Astrocyte (in vitro differentiated cells and primary cell): ENCODE data around the gene KIF1C. TPM values are rescaled to one million over a fixed set of nuclear protein-coding genes. Genes with fewer than 3 reads are reported as not detected.

Source experiments
- DNase-seq: peaks from one replicate; pipeline ENCODE4 v3.0.0-alpha.2; 2010; ENCODE audit warnings: low read depth
- FAIRE-seq: peaks from 2 replicates; lab custom pipeline; 2011; peaks lifted over from hg19 to GRCh38; lab: Jason Lieb, UNC
- H2AFZ ChIP-seq: 2 replicates; pipeline ENCODE4 v1.6.0; 2012; ENCODE audit warnings: low read depth, low read length, inconsistent platforms
- H3K27ac ChIP-seq: 2 replicates; pipeline ENCODE4 v1.5.1; 2011; ENCODE audit warnings: low read depth, low read length, inconsistent platforms
- H3K27me3 ChIP-seq: 2 replicates; pipeline ENCODE4 v1.6.0; 2011; ENCODE audit warnings: low read length, inconsistent platforms; ENCODE audit not compliant: insufficient read depth
- H3K36me3 ChIP-seq: 2 replicates; pipeline ENCODE4 v1.5.1; 2011; ENCODE audit warnings: low read length, inconsistent platforms; ENCODE audit not compliant: insufficient read depth
- H3K4me1 ChIP-seq: 2 replicates; pipeline ENCODE4 v1.5.1; 2011; ENCODE audit warnings: low read length, inconsistent platforms; ENCODE audit not compliant: insufficient read depth
- H3K4me2 ChIP-seq: 2 replicates; pipeline ENCODE4 v1.6.0; 2012; ENCODE audit warnings: low read length, inconsistent platforms
- H3K4me3 ChIP-seq: 2 replicates; pipeline ENCODE4 v1.5.1; 2011; ENCODE audit warnings: low read depth, mild to moderate bottlenecking, low read length, inconsistent platforms; ENCODE audit not compliant: insufficient read depth
- H3K79me2 ChIP-seq: 2 replicates; pipeline ENCODE4 v1.6.0; 2012; ENCODE audit warnings: mild to moderate bottlenecking, low read length, inconsistent platforms; ENCODE audit not compliant: insufficient read depth
- H3K9ac ChIP-seq: 2 replicates; pipeline ENCODE4 v1.6.0; 2012; ENCODE audit warnings: mild to moderate bottlenecking, low read length, inconsistent platforms
- H3K9me3 ChIP-seq: 2 replicates; pipeline ENCODE4 v1.5.1; 2012; ENCODE audit warnings: low read depth, mild to moderate bottlenecking, low read length, inconsistent platforms; ENCODE audit not compliant: insufficient read depth
- H4K20me1 ChIP-seq: 2 replicates; pipeline ENCODE4 v1.6.0; 2012; ENCODE audit warnings: low read length, inconsistent platforms; ENCODE audit not compliant: insufficient read depth
- H3K27ac Mint-ChIP-seq: one replicate; pipeline ENCODE4 v1.8.0; 2021; ENCODE audit warnings: mild to moderate bottlenecking, mixed read lengths; ENCODE audit not compliant: unreplicated experiment
- H3K27me3 Mint-ChIP-seq: one replicate; pipeline ENCODE4 v1.8.0; 2021; ENCODE audit warnings: low read depth, mixed read lengths; ENCODE audit not compliant: unreplicated experiment
- H3K36me3 Mint-ChIP-seq: one replicate; pipeline ENCODE4 v1.8.0; 2021; ENCODE audit warnings: low read depth, mixed read lengths; ENCODE audit not compliant: unreplicated experiment
- H3K4me1 Mint-ChIP-seq: one replicate; pipeline ENCODE4 v1.8.0; 2021; ENCODE audit warnings: low read depth, mixed read lengths; ENCODE audit not compliant: unreplicated experiment
- H3K4me3 Mint-ChIP-seq: one replicate; pipeline ENCODE4 v1.8.0; 2021; ENCODE audit warnings: mild to moderate bottlenecking, moderate library complexity, mixed read lengths; ENCODE audit not compliant: unreplicated experiment
- H3K9me3 Mint-ChIP-seq: one replicate; pipeline ENCODE4 v1.8.0; 2021; ENCODE audit warnings: mild to moderate bottlenecking, mixed read lengths; ENCODE audit not compliant: unreplicated experiment
- CTCF ChIP-seq: IDR thresholded peaks from 2 replicates; pipeline ENCODE4 v1.5.1; 2011; ENCODE audit warnings: low read depth, mild to moderate bottlenecking, inconsistent platforms, low read length, moderate library complexity; ENCODE audit not compliant: insufficient read depth
- EZH2 ChIP-seq: IDR thresholded peaks from 2 replicates; pipeline ENCODE4 v1.6.1; 2012; ENCODE audit warnings: mild to moderate bottlenecking, low read length, inconsistent platforms; ENCODE audit not compliant: insufficient read depth
- total RNA-seq: library from RNA; stranded (reverse); gene quantifications from 2 replicates; pipeline ENCODE4 v1.2.1, GENCODE V29; 2021

The KIF1C gene
- total RNA-seq, 1 donor from 2014 or later = 109 TPM

GRCh38 chr17:5049314-5049841 is 51.6 kb downstream of the KIF1C start:
- Histone ChIP-seq H3K4me1 (no peaks in the 10 kb centered on the region), H4K20me1 (no peaks in the 10 kb centered on the region), H3K4me2 (no peak overlapping the region), H3K9me3 (no peaks in the 10 kb centered on the region), H3K27me3 (no peaks in the 10 kb centered on the region), H2AFZ (peak overlapping the region; percentile 10), H3K36me3 (no peaks in the 10 kb centered on the region), H3K27ac (no peak overlapping the region), H3K4me3 (no peak overlapping the region), H3K79me2 (no peaks in the 10 kb centered on the region), H3K9ac (no peak overlapping the region)
- FAIRE-seq (no peak), DNase-seq (no peak)
- H3K36me3 Mint-ChIP-seq = no peaks in the 10 kb centered on the region
- TF ChIP-seq CTCF (no peak), EZH2 (no peak)
- peaks cover 4% of the 10 kb centered on the region for H3K4me1 Mint-ChIP-seq
- no peak overlapping the region for H3K4me3 Mint-ChIP-seq
- H3K9me3 Mint-ChIP-seq = no peaks in the 10 kb centered on the region
- no peaks in the 10 kb centered on the region for H3K27me3 Mint-ChIP-seq
- no peak overlapping the region for H3K27ac Mint-ChIP-seq

DNA sequence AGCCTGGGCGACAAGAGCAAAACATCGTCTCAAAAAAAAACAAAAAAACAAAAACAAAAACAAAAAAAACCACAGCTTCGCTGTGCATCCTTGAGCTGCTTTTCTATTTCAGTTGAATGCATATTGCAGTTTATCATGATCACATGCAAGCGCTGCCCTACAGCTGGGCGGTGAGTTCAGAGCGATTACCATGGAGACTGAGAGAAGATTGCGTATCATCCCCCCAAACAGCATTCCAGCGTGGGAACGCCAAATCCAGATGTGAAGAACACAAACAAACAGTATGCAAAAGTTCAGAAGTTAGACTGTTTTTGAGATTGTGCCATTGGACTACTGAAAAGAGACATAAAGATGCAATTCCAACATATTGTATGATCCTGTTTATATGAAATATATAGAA is 52.5 kb downstream of the KIF1C start:
- DNase-seq = no peak
- Histone ChIP-seq H3K4me3 (no peak overlapping the region), H3K79me2 (no peaks in the 10 kb centered on the region), H3K9ac (no peak overlapping the region), H3K27me3 (no peaks in the 10 kb centered on the region), H4K20me1 (no peaks in the 10 kb centered on the region), H3K27ac (no peak overlapping the region), H3K36me3 (no peaks in the 10 kb centered on the region), H3K9me3 (no peaks in the 10 kb centered on the region), H3K4me1 (no peaks in the 10 kb centered on the region), H2AFZ (no peak overlapping the region), H3K4me2 (no peak overlapping the region)
- Mint-ChIP-seq H3K4me3 (no peak overlapping the region), H3K36me3 (no peaks in the 10 kb centered on the region), H3K9me3 (no peaks in the 10 kb centered on the region), H3K4me1 (peaks cover 4% of the 10 kb centered on the region), H3K27me3 (no peaks in the 10 kb centered on the region), H3K27ac (no peak overlapping the region)
- FAIRE-seq = no peak
- TF ChIP-seq EZH2 (no peak), CTCF (no peak)

- Mint-ChIP-seq H3K4me3 (no peak overlapping the region), H3K27me3 (peaks cover 10% of the 10 kb centered on the region), H3K4me1 (no peaks in the 10 kb centered on the region), H3K36me3 (no peaks in the 10 kb centered on the region), H3K27ac (no peak overlapping the region), H3K9me3 (no peaks in the 10 kb centered on the region)
- TF ChIP-seq EZH2 (no peak), CTCF (no peak)
- Histone ChIP-seq H3K4me3 (no peak overlapping the region), H3K27me3 (peaks cover 3% of the 10 kb centered on the region), H3K9me3 (no peaks in the 10 kb centered on the region), H3K4me2 (no peak overlapping the region), H3K9ac (no peak overlapping the region), H3K4me1 (no peaks in the 10 kb centered on the region), H3K36me3 (no peaks in the 10 kb centered on the region), H3K27ac (no peak overlapping the region), H3K79me2 (no peaks in the 10 kb centered on the region), H4K20me1 (no peaks in the 10 kb centered on the region), H2AFZ (no peak overlapping the region)
- no peak for DNase-seq
- FAIRE-seq = no peak
These were observed 57.8 kb downstream of the KIF1C start for GRCh38 chr17:5055543-5055942.
